Loucy (cell line): ENCODE data around the gene KRT1.

Source experiments
- H2AFZ ChIP-seq: fragments of 200-600 bp; sonication (generic); 2 replicates; pipeline ENCODE4 v1.6.0; 2016; ENCODE audit warnings: antibody characterized with exemption, mild to moderate bottlenecking, low read length, moderate library complexity
- H3F3A ChIP-seq: fragments of 200-600 bp; 2 replicates; pipeline ENCODE4 v1.6.0; 2016; ENCODE audit warnings: antibody characterized with exemption, low read depth, mild to moderate bottlenecking
- H3K27me3 ChIP-seq: fragments of 200-600 bp; sonication (generic); 2 replicates; pipeline ENCODE4 v1.6.1; 2014; ENCODE audit warnings: low read length, mild to moderate bottlenecking; ENCODE audit not compliant: insufficient read depth, poor library complexity, severe bottlenecking
- H3K36me3 ChIP-seq: fragments of 200-600 bp; sonication (generic); 2 replicates; pipeline ENCODE4 v1.6.1; 2016; ENCODE audit warnings: low read length; ENCODE audit not compliant: insufficient read depth
- H3K4me1 ChIP-seq: fragments of 200-600 bp; sonication (generic); 2 replicates; pipeline ENCODE4 v1.5.1; 2014; ENCODE audit warnings: low read length, mild to moderate bottlenecking; ENCODE audit not compliant: insufficient read depth, poor library complexity, severe bottlenecking
- H3K4me2 ChIP-seq: fragments of 200-600 bp; sonication (generic); 2 replicates; pipeline ENCODE4 v1.6.0; 2014; ENCODE audit warnings: antibody characterized with exemption, low read length, low read depth, mild to moderate bottlenecking; ENCODE audit not compliant: poor library complexity, severe bottlenecking
- H3K4me3 ChIP-seq: fragments of 200-600 bp; sonication (generic); 2 replicates; pipeline ENCODE4 v1.5.1; 2014; ENCODE audit warnings: low read length, mild to moderate bottlenecking, mixed read lengths; ENCODE audit not compliant: poor library complexity, severe bottlenecking
- H3K79me2 ChIP-seq: fragments of 200-600 bp; sonication (generic); 2 replicates; pipeline ENCODE4 v1.6.1; 2014; ENCODE audit warnings: low read length; ENCODE audit not compliant: insufficient read depth
- H3K9ac ChIP-seq: fragments of 200-600 bp; sonication (generic); 2 replicates; pipeline ENCODE4 v1.6.0; 2014; ENCODE audit warnings: mild to moderate bottlenecking, low read depth, low read length, moderate library complexity; ENCODE audit not compliant: poor library complexity, severe bottlenecking
- H3K9me2 ChIP-seq: fragments of 200-600 bp; sonication (generic); replicated peaks from 2 replicates; pipeline ENCODE4 v1.6.1; 2016; ENCODE audit warnings: low read depth, low read length, mixed read lengths
- H3K9me3 ChIP-seq: fragments of 200-600 bp; sonication (generic); 2 replicates; pipeline ENCODE4 v1.6.1; 2014; ENCODE audit warnings: mild to moderate bottlenecking, antibody characterized with exemption, low read length, low read depth; ENCODE audit not compliant: insufficient read depth
- H4K20me1 ChIP-seq: fragments of 200-600 bp; sonication (generic); 2 replicates; pipeline ENCODE4 v1.6.0; 2014; ENCODE audit warnings: antibody characterized with exemption, low read length, mild to moderate bottlenecking; ENCODE audit not compliant: insufficient read depth, poor library complexity, severe bottlenecking
- CTCF ChIP-seq: fragments of 200-600 bp; sonication (generic); conservative IDR thresholded peaks from 2 replicates; pipeline ENCODE4 v1.5.1; 2014; ENCODE audit warnings: mild to moderate bottlenecking, antibody characterized with exemption, low read length
- EZH2phosphoT487 ChIP-seq: fragments of 200-600 bp; IDR thresholded peaks from 2 replicates; pipeline ENCODE4 v1.6.1; 2018; ENCODE audit warnings: antibody characterized with exemption, mild to moderate bottlenecking, moderate library complexity, borderline replicate concordance

The KRT1 gene

DNA sequence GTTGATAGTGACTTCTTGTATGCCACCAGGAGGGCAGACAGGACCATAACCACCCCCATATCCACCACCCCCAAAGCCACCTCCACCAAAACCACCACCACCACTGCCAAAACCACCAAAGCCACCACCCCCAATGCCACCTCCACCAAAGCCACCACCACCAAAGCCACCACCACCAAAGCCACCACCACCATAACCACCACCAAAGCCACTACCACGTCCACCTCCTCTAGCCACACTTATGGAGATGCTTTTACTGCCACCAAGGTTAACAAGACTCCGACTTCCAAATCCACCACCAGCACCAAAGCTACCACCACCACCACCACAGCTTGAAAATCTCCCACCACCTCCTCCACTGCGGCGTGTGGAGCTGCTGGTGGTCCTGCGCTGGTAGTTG lies 332 bp downstream of the KRT1 start:
- H3K9me2 ChIP-seq = no peaks in the 10 kb centered on the region
- H3F3A ChIP-seq = no peaks in the 10 kb centered on the region
- no peak overlapping the region for H3K4me2 ChIP-seq
- no peaks in the 10 kb centered on the region for H4K20me1 ChIP-seq
- no peak overlapping the region for H3K4me3 ChIP-seq
- H3K79me2 ChIP-seq = no peaks in the 10 kb centered on the region
- H3K27me3 ChIP-seq = no peaks in the 10 kb centered on the region
- no peak overlapping the region for H2AFZ ChIP-seq
- TF ChIP-seq EZH2phosphoT487 (no peak), CTCF (no peak)
- no peak overlapping the region for H3K9ac ChIP-seq
- H3K9me3 ChIP-seq = no peaks in the 10 kb centered on the region
- H3K36me3 ChIP-seq = no peaks in the 10 kb centered on the region
- H3K4me1 ChIP-seq = peaks cover 41% of the 10 kb centered on the region

- H4K20me1 ChIP-seq = no peaks in the 10 kb centered on the region
- TF ChIP-seq EZH2phosphoT487 (no peak), CTCF (no peak)
- H3K9me3 ChIP-seq = no peaks in the 10 kb centered on the region
- H3K27me3 ChIP-seq = no peaks in the 10 kb centered on the region
- H2AFZ ChIP-seq = no peak overlapping the region
- peak overlapping the region; percentile 38 for H3K4me2 ChIP-seq
- no peak overlapping the region for H3K4me3 ChIP-seq
- no peaks in the 10 kb centered on the region for H3F3A ChIP-seq
- H3K79me2 ChIP-seq = no peaks in the 10 kb centered on the region
- no peak overlapping the region for H3K9ac ChIP-seq
- no peaks in the 10 kb centered on the region for H3K9me2 ChIP-seq
- peaks cover 45% of the 10 kb centered on the region for H3K4me1 ChIP-seq
- H3K36me3 ChIP-seq = no peaks in the 10 kb centered on the region
Observed at GRCh38 chr12:52677671-52678070, 2.5 kb downstream of the KRT1 start.

DNA sequence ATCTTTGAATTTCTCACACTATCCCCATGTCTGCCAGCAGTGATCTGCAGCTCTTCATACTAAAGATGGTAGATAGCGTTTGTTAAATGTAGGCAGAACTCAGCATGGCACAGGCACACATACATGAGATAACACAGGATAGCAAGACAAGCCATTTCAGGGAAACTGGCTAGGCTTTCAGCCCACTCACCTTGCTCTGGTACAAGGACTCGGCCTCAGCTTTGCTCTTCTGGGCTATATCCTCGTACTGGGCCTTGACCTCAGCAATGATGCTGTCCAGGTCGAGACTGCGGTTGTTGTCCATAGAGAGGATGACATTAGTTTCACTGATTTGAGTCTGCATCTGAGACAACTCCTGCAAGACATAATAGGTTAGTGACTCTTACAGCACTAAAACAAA lies 3.1 kb downstream of the KRT1 start:
- Histone ChIP-seq H3K4me3 (peak overlapping the region; percentile 21), H4K20me1 (no peaks in the 10 kb centered on the region), H3K27me3 (no peaks in the 10 kb centered on the region), H3K79me2 (no peaks in the 10 kb centered on the region), H3K36me3 (no peaks in the 10 kb centered on the region), H3K9me3 (no peaks in the 10 kb centered on the region), H2AFZ (no peak overlapping the region), H3K9ac (peak overlapping the region; percentile 18), H3K4me1 (peaks cover 43% of the 10 kb centered on the region), H3K4me2 (peak overlapping the region; percentile 38), H3K9me2 (no peaks in the 10 kb centered on the region), H3F3A (no peaks in the 10 kb centered on the region)
- no peak for TF ChIP-seq CTCF
- no peak for TF ChIP-seq EZH2phosphoT487
